GM23338 (cell line): ENCODE results near the gene CAPN14.

ENCODE experiments used
- CREB1 ChIP-seq: fragments of 250-450 bp; sonication (Bioruptor Pico); IDR thresholded peaks from 2 replicates; pipeline ENCODE4 v1.5.0; 2020; ENCODE audit warnings: low read depth, mild to moderate bottlenecking, moderate library complexity
- CTCF ChIP-seq, 2 experiments: fragments of 200-600 bp in 1 of 2; sonication (generic) in 1 of 2; conservative IDR thresholded peaks; 2 replicates each; pipeline versions ENCODE4 v1.5.1 to v1.6.1; 2016 to 2017; ENCODE audit warnings: antibody characterized with exemption in 2 of 2, low read depth in 2 of 2, mild to moderate bottlenecking in 2 of 2, moderate library complexity in 1 of 2
- ETS1 ChIP-seq: IDR thresholded peaks from 2 replicates; pipeline ENCODE4 v1.6.1; 2016; ENCODE audit warnings: antibody characterized with exemption
- EZH2 ChIP-seq: fragments of 200-600 bp; sonication (generic); IDR thresholded peaks from one replicate; pipeline ENCODE4 v1.8.0; 2017; ENCODE audit warnings: antibody characterized with exemption, mild to moderate bottlenecking, low read depth; ENCODE audit not compliant: unreplicated experiment
- EZH2phosphoT487 ChIP-seq: fragments of 200-600 bp; sonication (generic); IDR thresholded peaks from one replicate; pipeline ENCODE4 v1.8.1; 2018; ENCODE audit warnings: antibody characterized with exemption; ENCODE audit not compliant: unreplicated experiment
- POLR2AphosphoS5 ChIP-seq: IDR thresholded peaks from 2 replicates; pipeline ENCODE4 v1.6.1; 2016; ENCODE audit warnings: antibody characterized with exemption, low read depth
- ZNF462 ChIP-seq: fragments of 250-450 bp; sonication (Bioruptor Pico); IDR thresholded peaks from 2 replicates; pipeline ENCODE4 v1.5.0; 2020; ENCODE audit warnings: mild to moderate bottlenecking, moderate library complexity
- TF ChIP-seq, protein P1 (sequence below): IDR thresholded peaks from one replicate; pipeline ENCODE4 v1.6.1; 2018; ENCODE audit warnings: antibody characterized with exemption; ENCODE audit not compliant: unreplicated experiment

DNA sequence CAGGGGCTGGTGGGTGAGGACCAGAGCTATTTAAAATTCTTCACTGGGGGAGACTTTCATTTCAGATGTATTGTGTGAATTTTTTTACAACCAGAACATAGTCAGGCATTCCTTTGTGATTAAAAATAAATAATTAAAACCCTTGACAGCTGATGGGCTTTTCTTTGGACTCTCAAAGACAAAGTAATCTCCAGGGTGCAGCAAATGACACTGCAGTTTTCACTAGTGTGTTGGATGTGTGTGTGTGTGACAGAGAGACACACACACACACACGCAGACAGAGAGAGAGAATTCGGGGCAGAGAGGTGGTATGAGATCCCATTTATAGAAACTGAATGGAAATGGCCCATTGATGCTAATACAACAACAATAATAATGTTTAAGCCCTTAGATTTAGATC lies 68.8 kb downstream of the CAPN14 start:
- TF ChIP-seq CTCF (conservative IDR thresholded peaks at IDR 0.05; ENCODE audit: low read depth in 2 of 2) (no peak), POLR2AphosphoS5 (no peak), EZH2 (no peak), ZNF462 (no peak), CREB1 (no peak), EZH2phosphoT487 (no peak), ETS1 (no peak)
- TF ChIP-seq, protein P1, sequence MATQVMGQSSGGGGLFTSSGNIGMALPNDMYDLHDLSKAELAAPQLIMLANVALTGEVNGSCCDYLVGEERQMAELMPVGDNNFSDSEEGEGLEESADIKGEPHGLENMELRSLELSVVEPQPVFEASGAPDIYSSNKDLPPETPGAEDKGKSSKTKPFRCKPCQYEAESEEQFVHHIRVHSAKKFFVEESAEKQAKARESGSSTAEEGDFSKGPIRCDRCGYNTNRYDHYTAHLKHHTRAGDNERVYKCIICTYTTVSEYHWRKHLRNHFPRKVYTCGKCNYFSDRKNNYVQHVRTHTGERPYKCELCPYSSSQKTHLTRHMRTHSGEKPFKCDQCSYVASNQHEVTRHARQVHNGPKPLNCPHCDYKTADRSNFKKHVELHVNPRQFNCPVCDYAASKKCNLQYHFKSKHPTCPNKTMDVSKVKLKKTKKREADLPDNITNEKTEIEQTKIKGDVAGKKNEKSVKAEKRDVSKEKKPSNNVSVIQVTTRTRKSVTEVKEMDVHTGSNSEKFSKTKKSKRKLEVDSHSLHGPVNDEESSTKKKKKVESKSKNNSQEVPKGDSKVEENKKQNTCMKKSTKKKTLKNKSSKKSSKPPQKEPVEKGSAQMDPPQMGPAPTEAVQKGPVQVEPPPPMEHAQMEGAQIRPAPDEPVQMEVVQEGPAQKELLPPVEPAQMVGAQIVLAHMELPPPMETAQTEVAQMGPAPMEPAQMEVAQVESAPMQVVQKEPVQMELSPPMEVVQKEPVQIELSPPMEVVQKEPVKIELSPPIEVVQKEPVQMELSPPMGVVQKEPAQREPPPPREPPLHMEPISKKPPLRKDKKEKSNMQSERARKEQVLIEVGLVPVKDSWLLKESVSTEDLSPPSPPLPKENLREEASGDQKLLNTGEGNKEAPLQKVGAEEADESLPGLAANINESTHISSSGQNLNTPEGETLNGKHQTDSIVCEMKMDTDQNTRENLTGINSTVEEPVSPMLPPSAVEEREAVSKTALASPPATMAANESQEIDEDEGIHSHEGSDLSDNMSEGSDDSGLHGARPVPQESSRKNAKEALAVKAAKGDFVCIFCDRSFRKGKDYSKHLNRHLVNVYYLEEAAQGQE, result no peak
